HUES48 (cell line): ENCODE measurements around the gene ROPN1L.
A peak's percentile ranks its signal among the peaks of the same experiment; 100 is the strongest.

Experiments
- H3K27ac ChIP-seq: one replicate; pipeline ENCODE4 v1.7.0; 2013; ENCODE audit warnings: low read depth, low read length, inconsistent platforms
- H3K27me3 ChIP-seq: 2 replicates; pipeline ENCODE4 v1.6.1; 2013; ENCODE audit warnings: mild to moderate bottlenecking, low read length; ENCODE audit not compliant: control insufficient read depth, insufficient read depth
- H3K36me3 ChIP-seq: 2 replicates; pipeline ENCODE4 v1.6.1; 2013; ENCODE audit warnings: low read length; ENCODE audit not compliant: control insufficient read depth, insufficient read depth
- H3K4me1 ChIP-seq: 2 replicates; pipeline ENCODE4 v1.6.1; 2013; ENCODE audit warnings: mild to moderate bottlenecking, low read length; ENCODE audit not compliant: control insufficient read depth, insufficient read depth
- H3K4me3 ChIP-seq: 2 replicates; pipeline ENCODE4 v1.5.1; 2013; ENCODE audit warnings: mild to moderate bottlenecking, low read depth, low read length
- H3K9ac ChIP-seq: 2 replicates; pipeline ENCODE4 v1.6.1; 2013; ENCODE audit warnings: mild to moderate bottlenecking, low read depth, low read length, moderate library complexity
- H3K9me3 ChIP-seq: 2 replicates; pipeline ENCODE4 v1.6.1; 2013; ENCODE audit warnings: low read length; ENCODE audit not compliant: control insufficient read depth, insufficient read depth

The ROPN1L gene

GRCh38 chr5:10459080-10460055, 17.7 kb downstream of the ROPN1L start:
- no peaks in the 10 kb centered on the region for H3K27me3 ChIP-seq
- no peak overlapping the region for H3K4me3 ChIP-seq
- peaks cover 10% of the 10 kb centered on the region for H3K4me1 ChIP-seq
- H3K36me3 ChIP-seq = no peaks in the 10 kb centered on the region
- H3K27ac ChIP-seq = no peak overlapping the region
- no peak overlapping the region for H3K9ac ChIP-seq
- H3K9me3 ChIP-seq = no peaks in the 10 kb centered on the region

GRCh38 chr5:10460252-10460906, 18.7 kb downstream of the ROPN1L start:
- H3K27ac ChIP-seq = no peak overlapping the region
- no peaks in the 10 kb centered on the region for H3K36me3 ChIP-seq
- peaks cover 2% of the 10 kb centered on the region; the same call in 1 of the 2 replicates for H3K4me1 ChIP-seq

GRCh38 chr5:10461041-10461440, 19.4 kb downstream of the ROPN1L start:
- Histone ChIP-seq H3K36me3 (no peaks in the 10 kb centered on the region), H3K27me3 (no peaks in the 10 kb centered on the region), H3K27ac (no peak overlapping the region), H3K9ac (no peak overlapping the region), H3K4me1 (no peaks in the 10 kb centered on the region; the same call in 1 of the 2 replicates), H3K4me3 (no peak overlapping the region), H3K9me3 (no peaks in the 10 kb centered on the region)

More at GRCh38 chr5:10460252-10460906, 18.7 kb downstream of the ROPN1L start:
- Histone ChIP-seq H3K9ac (no peak overlapping the region), H3K27me3 (no peaks in the 10 kb centered on the region), H3K4me3 (no peak overlapping the region), H3K9me3 (no peaks in the 10 kb centered on the region)

GRCh38 chr5:10461904-10462555, 20.4 kb downstream of the ROPN1L start:
- Histone ChIP-seq H3K4me1 (peaks cover 3% of the 10 kb centered on the region), H3K9me3 (no peaks in the 10 kb centered on the region), H3K36me3 (no peaks in the 10 kb centered on the region), H3K27ac (no peak overlapping the region), H3K4me3 (no peak overlapping the region), H3K27me3 (no peaks in the 10 kb centered on the region), H3K9ac (no peak overlapping the region)

- Histone ChIP-seq H3K9ac (no peak overlapping the region), H3K36me3 (no peaks in the 10 kb centered on the region), H3K4me3 (no peak overlapping the region), H3K9me3 (no peaks in the 10 kb centered on the region), H3K4me1 (peaks cover 15% of the 10 kb centered on the region), H3K27ac (no peak overlapping the region), H3K27me3 (no peaks in the 10 kb centered on the region)
Measured at GRCh38 chr5:10463566-10463965, 21.9 kb downstream of the ROPN1L start.

- no peaks in the 10 kb centered on the region for H3K9me3 ChIP-seq
- H3K27me3 ChIP-seq = no peaks in the 10 kb centered on the region
- no peak overlapping the region for H3K9ac ChIP-seq
- no peak overlapping the region for H3K27ac ChIP-seq
- H3K36me3 ChIP-seq = no peaks in the 10 kb centered on the region
- peaks cover 15% of the 10 kb centered on the region for H3K4me1 ChIP-seq
- H3K4me3 ChIP-seq = no peak overlapping the region
Measured at GRCh38 chr5:10464173-10464572, 22.5 kb downstream of the ROPN1L start.

GRCh38 chr5:10465726-10466125, 24.0 kb downstream of the ROPN1L start:
- peaks cover 15% of the 10 kb centered on the region for H3K4me1 ChIP-seq

GRCh38 chr5:10466446-10467073, 24.9 kb downstream of the ROPN1L start:
- Histone ChIP-seq H3K9me3 (no peaks in the 10 kb centered on the region), H3K9ac (no peak overlapping the region), H3K27me3 (no peaks in the 10 kb centered on the region), H3K4me3 (no peak overlapping the region), H3K27ac (peak overlapping the region; percentile 86), H3K36me3 (no peaks in the 10 kb centered on the region), H3K4me1 (peaks cover 15% of the 10 kb centered on the region)

More at GRCh38 chr5:10465726-10466125, 24.0 kb downstream of the ROPN1L start:
- Histone ChIP-seq H3K36me3 (no peaks in the 10 kb centered on the region), H3K27ac (no peak overlapping the region), H3K27me3 (no peaks in the 10 kb centered on the region), H3K9me3 (no peaks in the 10 kb centered on the region), H3K9ac (no peak overlapping the region), H3K4me3 (no peak overlapping the region)

GRCh38 chr5:10467281-10468198, 25.9 kb downstream of the ROPN1L start:
- Histone ChIP-seq H3K27me3 (no peaks in the 10 kb centered on the region), H3K4me3 (no peak overlapping the region), H3K9ac (peak overlapping the region; percentile 2; the same call in 1 of the 2 replicates), H3K27ac (peak overlapping the region; percentile 86), H3K4me1 (peaks cover 15% of the 10 kb centered on the region), H3K9me3 (no peaks in the 10 kb centered on the region), H3K36me3 (no peaks in the 10 kb centered on the region)

- no peak overlapping the region for H3K4me3 ChIP-seq
- no peaks in the 10 kb centered on the region for H3K27me3 ChIP-seq
- H3K9me3 ChIP-seq = no peaks in the 10 kb centered on the region
- H3K9ac ChIP-seq = no peak overlapping the region
- H3K36me3 ChIP-seq = no peaks in the 10 kb centered on the region
- peak overlapping the region; percentile 86 for H3K27ac ChIP-seq
- peaks cover 15% of the 10 kb centered on the region for H3K4me1 ChIP-seq
Measured at GRCh38 chr5:10468256-10468655, 26.6 kb downstream of the ROPN1L start.
